ENCODE data around the gene ODF2. TPM values are rescaled to one million over a fixed set of nuclear protein-coding genes. Genes with fewer than 3 reads are reported as not detected.

The ODF2 gene
- total and polyA plus RNA-seq, 2 of the 8 experiments (the other 6 are each of a cell fraction or from before 2014, with no cell fraction given) = 5.6 to 17.9 TPM

- FAIRE-seq = no peak
- ChIA-PET CTCF (ENCODE audit: partially characterized antibody) (no interaction called here), POLR2A (ENCODE audit: partially characterized antibody) (no interaction called here)
- H3K27ac ChIP-seq (ENCODE audit: low read depth, low read length) = no peak overlapping the region
- H2BK120ac ChIP-seq (replicated peaks; ENCODE audit: low read depth, low read length) = no peak overlapping the region
- H3K27me3 ChIP-seq (replicated peaks in 1 of 4; ENCODE audit: control insufficient read depth in 3 of 4, extremely low read depth in 1 of 4, insufficient read depth in 3 of 4, low read length in 3 of 4) = no peaks in the 10 kb centered on the region
- 95% methylated on average over 4 of the region's 5 CpGs; no CpG with 5 or more reads in 1 of the 2 experiments for WGBS, 2 experiments (ENCODE audit: extremely low coverage in 1 of 2, insufficient coverage in 1 of 2, insufficient read length in 1 of 2, insufficient replicate concordance in 2 of 2, low coverage in 1 of 2, low lambda C conversion rate in 2 of 2, missing lambda C conversion rate in 1 of 2)
- no peak for DNase-seq (ENCODE audit: low read depth in 1 of 2, low spot score in 2 of 2)
- no peaks in the 10 kb centered on the region for H3K79me1 ChIP-seq (ENCODE audit: low read depth, low read length)
- no peak overlapping the region for H2BK12ac ChIP-seq (ENCODE audit: low read depth, low read length)
- no peaks in the 10 kb centered on the region for H3K4me1 ChIP-seq (replicated peaks in 1 of 4; ENCODE audit: control insufficient read depth in 3 of 4, insufficient read depth in 4 of 4, low read length in 3 of 4)
- no peak overlapping the region for H4K5ac ChIP-seq (ENCODE audit: insufficient read length, low read depth, low read length)
- H2AK5ac ChIP-seq (ENCODE audit: low read depth, low read length) = no peak overlapping the region
- no peak overlapping the region for H2BK20ac ChIP-seq (ENCODE audit: low read length)
- TF ChIP-seq ATF3 (IDR thresholded peaks at IDR 0.05; ENCODE audit: insufficient read depth, low read depth, low read length) (no peak), RXRA (IDR thresholded peaks at IDR 0.05; ENCODE audit: insufficient read depth, low read depth, low read length) (no peak), MAFK (IDR thresholded peaks at IDR 0.05; ENCODE audit: low read depth, low read length) (no peak), CTBP2 (IDR thresholded peaks at IDR 0.05; ENCODE audit: borderline replicate concordance, insufficient read depth, insufficient read length, low read length) (no peak), CREB1 (IDR thresholded peaks at IDR 0.05) (no peak), EP300 (IDR thresholded peaks at IDR 0.05; ENCODE audit: borderline replicate concordance in 1 of 2, low read depth in 2 of 2, low read length in 2 of 2) (no peak), SP1 (IDR thresholded peaks at IDR 0.05; ENCODE audit: low read depth, low read length) (no peak), KDM4A (IDR thresholded peaks at IDR 0.05; ENCODE audit: low read depth, low read length, severe bottlenecking) (no peak), SRF (IDR thresholded peaks at IDR 0.05; ENCODE audit: low read depth, low read length) (no peak), ATF2 (IDR thresholded peaks at IDR 0.05; ENCODE audit: low read length) (no peak), SUZ12 (IDR thresholded peaks at IDR 0.05; ENCODE audit: low read length) (no peak), KDM1A (IDR thresholded peaks at IDR 0.05; ENCODE audit: borderline replicate concordance, low read length) (no peak)
- H3K4me3 ChIP-seq (ENCODE audit: extremely low read depth in 1 of 4, insufficient read depth in 2 of 4, low read depth in 3 of 4, low read length in 4 of 4) = no peak overlapping the region
- H3K4ac ChIP-seq (replicated peaks; ENCODE audit: insufficient read length, low read depth, low read length) = no peak overlapping the region
- H3K79me2 ChIP-seq (ENCODE audit: control insufficient read depth in 1 of 2, insufficient read depth in 2 of 2, low read length in 2 of 2) = no peaks in the 10 kb centered on the region
- no peak overlapping the region for H3K4me2 ChIP-seq (ENCODE audit: insufficient read depth in 1 of 2, low read depth in 2 of 2, low read length in 2 of 2)
- H2AFZ ChIP-seq (ENCODE audit: low read length) = no peak overlapping the region
- H3K18ac ChIP-seq (ENCODE audit: extremely low read depth, low read length) = no peak overlapping the region
- no peaks in the 10 kb centered on the region for H3K9me3 ChIP-seq (ENCODE audit: insufficient read depth in 2 of 2, low read depth in 1 of 2, low read length in 1 of 2)
- H4K8ac ChIP-seq (ENCODE audit: extremely low read depth, insufficient read depth, low read length) = no peak overlapping the region
- no peak overlapping the region for H4K91ac ChIP-seq (replicated peaks; ENCODE audit: insufficient read length, low read length)
- H2BK5ac ChIP-seq (ENCODE audit: low read depth, low read length) = no peak overlapping the region
- H3K56ac ChIP-seq (replicated peaks; ENCODE audit: insufficient read length, low read depth, low read length) = no peak overlapping the region
- no peak overlapping the region for H3K14ac ChIP-seq (ENCODE audit: insufficient read length)
- H4K20me1 ChIP-seq (replicated peaks in 1 of 2; ENCODE audit: control insufficient read depth in 1 of 2, insufficient read depth in 2 of 2, low read length in 2 of 2) = no peaks in the 10 kb centered on the region
- H3K36me3 ChIP-seq (ENCODE audit: control insufficient read depth in 2 of 4, insufficient read depth in 4 of 4, low read length in 3 of 4) = no peaks in the 10 kb centered on the region; a peak in 1 of 8 replicates
- no peak overlapping the region for H3K9ac ChIP-seq (replicated peaks in 1 of 4; ENCODE audit: extremely low read depth in 1 of 4, low read depth in 3 of 4, low read length in 3 of 4)
- no peak overlapping the region for H2BK15ac ChIP-seq (ENCODE audit: low read length)
- H3K23ac ChIP-seq (ENCODE audit: insufficient read length) = no peak overlapping the region
- H3K23me2 ChIP-seq (ENCODE audit: low read depth, low read length) = no peaks in the 10 kb centered on the region
Measured at GRCh38 chr9:128470560-128470959, 14.8 kb downstream of the ODF2 start.

All from H1 (cell line).